ENCODE measurements around the gene DAND5. TPM values are rescaled to one million over a fixed set of nuclear protein-coding genes. Genes with fewer than 3 reads are reported as not detected.

DAND5 gene
- total and polyA plus RNA-seq, 2 of the 13 experiments (the other 11 are each of a cell fraction or from before 2014, with no cell fraction given), result 0.04 TPM; not detected in 1

- TF ChIP-seq FOXO4 (CRISPR knock-in tag; conservative IDR thresholded peaks at IDR 0.05) (no peak), ZNF883 (CRISPR knock-in tag; IDR thresholded peaks at IDR 0.05; ENCODE audit: not compliant biosample characterization) (peak; percentile 19), ZNF556 (CRISPR knock-in tag; IDR thresholded peaks at IDR 0.05; ENCODE audit: borderline replicate concordance) (no peak), ZSCAN12 (CRISPR knock-in tag; IDR thresholded peaks at IDR 0.05) (no peak), USF2 (IDR thresholded peaks at IDR 0.05; ENCODE audit: low read depth, low read length) (peak; percentile 84), USF2 (CRISPR knock-in tag; IDR thresholded peaks at IDR 0.05; ENCODE audit: borderline replicate concordance) (peak; percentile 94; the same call in 1 of the 2 replicates), ZBTB21 (CRISPR knock-in tag; IDR thresholded peaks at IDR 0.05) (0 out of 2 replicates have a peak, but pooled peaks have one; percentile 22), CENPT (CRISPR knock-in tag; IDR thresholded peaks at IDR 0.05; ENCODE audit: low read depth) (peak; percentile 71; the same call in 1 of the 2 replicates), CREBL2 (CRISPR knock-in tag; IDR thresholded peaks at IDR 0.05; ENCODE audit: borderline replicate concordance) (no peak; the same call in 1 of the 2 replicates), ZBTB44 (CRISPR knock-in tag; IDR thresholded peaks at IDR 0.05) (no peak), MIER3 (CRISPR knock-in tag; IDR thresholded peaks at IDR 0.05; ENCODE audit: borderline replicate concordance) (0 out of 2 replicates have a peak, but pooled peaks have one; percentile 20), YEATS2 (CRISPR knock-in tag; IDR thresholded peaks at IDR 0.05; ENCODE audit: borderline replicate concordance) (peak; percentile 84), UBTF (CRISPR knock-in tag; IDR thresholded peaks at IDR 0.05) (peak; percentile 58; the same call in 1 of the 2 replicates), EEA1 (CRISPR knock-in tag; IDR thresholded peaks at IDR 0.05; ENCODE audit: borderline replicate concordance) (no peak), ZNF782 (CRISPR knock-in tag; IDR thresholded peaks at IDR 0.05; ENCODE audit: borderline replicate concordance) (peak; percentile 95), JARID2 (CRISPR knock-in tag; IDR thresholded peaks at IDR 0.05; ENCODE audit: insufficient replicate concordance) (no peak), PCBP1 (IDR thresholded peaks at IDR 0.05; ENCODE audit: borderline replicate concordance, low read depth, low read length) (no peak; the same call in 1 of the 2 replicates), ZNF619 (CRISPR knock-in tag; IDR thresholded peaks at IDR 0.05) (0 out of 2 replicates have a peak, but pooled peaks have one; percentile 57), CENPX (CRISPR knock-in tag; IDR thresholded peaks at IDR 0.05) (no peak), THYN1 (CRISPR knock-in tag; IDR thresholded peaks at IDR 0.05; ENCODE audit: borderline replicate concordance, low read depth) (no peak), ARNT (IDR thresholded peaks at IDR 0.05) (no peak)
Observed at GRCh38 chr19:12937927-12938778, 31.2 kb upstream of the DAND5 start, which contains the start of gene CALR (continued).

Data from HepG2 (cell line).